Measurements from ENCODE around the gene EDA.
A peak's percentile ranks its signal among the peaks of the same experiment; 100 is the strongest.
"Not testable (repeated sequence)": the region's sequence is repeated elsewhere in the genome, so short reads cannot be mapped to it uniquely, and the experiment has no call there.

Gene EDA

DNA sequence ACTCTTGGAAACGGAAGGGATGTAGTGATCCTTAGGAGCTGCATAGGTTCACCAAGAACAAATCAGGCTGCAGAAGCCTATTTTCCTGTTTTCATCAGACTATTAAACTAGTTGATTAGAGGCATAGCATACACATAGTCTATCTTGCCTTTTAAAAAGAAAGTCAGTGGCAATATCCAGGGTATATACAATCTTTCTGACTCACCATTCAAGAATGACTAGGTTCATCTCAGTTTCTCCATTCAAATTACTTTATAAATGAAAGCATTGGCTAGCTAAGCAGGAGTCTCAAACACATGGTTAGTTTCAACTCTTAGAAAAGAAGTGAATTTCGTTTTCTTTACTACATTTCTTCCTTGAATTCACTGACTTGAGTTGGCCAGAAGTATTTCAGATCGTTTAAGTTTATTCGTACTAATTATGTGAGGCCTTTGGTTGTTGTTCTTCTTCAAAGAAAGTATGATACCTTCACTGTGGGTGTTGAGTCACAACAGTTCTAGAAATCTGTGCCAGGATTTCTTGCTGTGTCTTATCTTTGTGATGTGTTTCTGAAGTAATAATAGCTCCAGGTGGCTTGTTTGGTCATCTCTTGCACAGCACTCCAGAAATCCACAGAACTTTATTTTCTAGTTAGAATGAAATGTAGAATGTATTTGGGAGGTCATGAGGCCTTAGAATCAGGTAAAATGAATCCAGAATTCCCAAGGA is 345.6 kb downstream of the EDA start:
- no peak for DNase-seq

DNA sequence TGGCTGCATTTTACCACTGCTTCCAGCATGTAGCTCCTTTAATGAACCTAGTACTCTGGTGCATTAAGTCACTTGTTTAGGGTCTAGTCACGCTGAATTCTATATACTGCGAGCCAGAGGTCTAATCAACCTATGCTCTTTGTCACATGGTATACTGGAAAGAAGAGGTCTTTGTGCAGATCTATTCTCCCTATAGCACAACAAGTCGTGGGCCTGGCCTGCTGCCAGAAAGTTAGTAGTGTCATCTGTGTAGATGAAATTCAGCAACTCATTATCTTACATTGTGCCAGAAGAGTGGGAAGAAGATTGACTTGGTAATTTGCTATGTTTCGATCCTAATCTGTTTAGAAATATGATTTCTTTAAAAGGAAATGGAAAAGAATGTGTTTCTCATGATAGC is 353.0 kb downstream of the EDA start:
- DNase-seq, result no peak

DNA sequence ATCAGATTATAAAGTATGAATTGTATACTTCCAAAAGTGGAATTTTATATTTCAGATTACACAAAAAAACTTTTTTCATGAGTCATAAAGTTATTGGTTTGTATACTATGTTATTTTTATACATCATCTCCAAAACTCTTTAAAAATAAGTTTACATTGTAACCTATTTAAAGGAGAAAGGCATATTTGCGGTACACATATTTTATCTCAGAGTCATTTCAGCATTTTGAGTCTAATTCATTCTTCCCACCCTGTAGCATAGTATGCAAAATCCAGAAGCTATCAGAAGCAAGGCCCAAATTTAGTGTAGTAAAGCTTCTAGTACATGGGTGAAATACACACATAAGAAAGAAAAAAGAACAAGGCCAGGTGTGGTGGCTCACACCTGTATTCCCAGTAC is 353.5 kb downstream of the EDA start:
- no peak for DNase-seq

DNA sequence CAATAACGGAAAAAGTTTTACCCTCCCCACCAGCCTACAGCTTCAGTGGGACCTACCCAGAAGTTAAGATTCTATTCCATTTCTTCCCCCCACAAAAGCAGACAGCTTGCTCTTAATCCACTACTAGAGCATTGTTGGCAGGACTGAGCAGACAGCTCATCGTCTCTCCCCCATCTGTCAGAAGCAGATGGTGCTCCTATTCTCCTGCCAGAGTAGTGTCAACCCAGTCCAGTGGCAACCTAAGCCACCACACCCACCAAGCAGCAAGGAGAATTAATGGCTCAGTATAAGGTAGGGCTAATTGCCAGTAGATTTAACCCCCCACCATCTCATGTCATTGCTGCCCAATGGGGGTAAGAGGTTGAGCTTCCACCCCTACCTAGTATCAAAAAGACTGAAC is 371.8 kb downstream of the EDA start:
- DNase-seq, result peak; percentile 31

DNA sequence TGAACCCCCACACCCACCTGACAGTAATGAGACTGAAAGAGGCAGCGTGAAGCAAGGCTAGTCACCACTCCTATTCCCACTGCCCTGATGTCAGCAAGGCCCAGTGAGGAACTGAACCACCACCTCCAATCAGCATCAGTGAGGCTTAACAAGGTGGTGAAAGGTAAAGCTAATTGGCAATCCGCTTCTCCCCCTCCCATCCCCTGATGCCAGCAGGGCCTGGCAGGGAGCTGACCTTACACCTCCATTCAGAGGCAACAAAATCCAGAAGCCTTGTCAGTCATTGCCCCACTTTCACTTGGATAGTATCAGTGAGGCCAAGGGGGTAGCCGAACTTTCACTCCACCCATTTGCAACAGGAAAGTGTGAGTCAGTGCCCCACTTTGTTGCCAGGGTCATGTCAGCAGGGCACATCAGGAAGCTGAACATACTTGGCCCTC is 373.1 kb downstream of the EDA start:
- DNase-seq, result no peak

DNA sequence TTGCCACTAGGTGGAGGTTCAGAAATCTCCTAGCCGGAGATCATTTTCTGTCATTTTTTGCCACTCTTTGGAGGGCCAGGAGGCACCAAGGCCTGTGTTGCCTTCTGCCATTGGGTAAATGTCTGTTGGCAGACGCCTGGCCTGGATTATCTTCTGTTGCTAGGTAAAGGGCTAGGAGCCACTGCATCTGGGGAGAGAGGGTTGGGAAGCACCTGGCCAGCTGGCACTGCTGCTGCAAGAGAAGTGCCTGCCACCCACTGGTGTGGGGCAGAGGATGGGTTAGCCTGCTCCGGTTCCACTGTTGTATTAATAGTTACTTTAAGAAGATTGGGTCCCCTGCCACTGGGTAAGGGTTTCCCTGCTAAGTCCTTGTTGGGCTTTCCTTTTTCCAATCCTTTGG is 375.8 kb downstream of the EDA start:
- no peak for DNase-seq

DNA sequence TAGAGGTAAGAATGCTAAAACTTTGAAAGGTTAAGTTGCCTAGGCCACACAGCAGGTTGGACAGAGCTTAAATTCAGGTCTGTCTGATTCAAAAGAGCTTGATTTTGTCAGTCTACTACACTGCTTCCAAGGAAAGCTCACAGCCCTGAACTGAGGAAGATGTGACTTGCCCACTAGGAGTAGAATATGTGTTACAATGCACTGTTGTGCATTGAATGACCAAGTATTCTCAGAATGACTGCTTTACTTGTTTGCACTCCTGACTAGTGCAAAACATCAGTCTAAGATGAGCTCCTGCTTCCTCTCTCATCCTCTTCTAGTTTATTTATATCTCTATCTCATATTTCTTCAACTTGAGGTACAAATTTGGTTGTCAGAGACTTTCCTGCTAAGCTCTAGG is 377.6 kb downstream of the EDA start:
- no peak for DNase-seq

DNA sequence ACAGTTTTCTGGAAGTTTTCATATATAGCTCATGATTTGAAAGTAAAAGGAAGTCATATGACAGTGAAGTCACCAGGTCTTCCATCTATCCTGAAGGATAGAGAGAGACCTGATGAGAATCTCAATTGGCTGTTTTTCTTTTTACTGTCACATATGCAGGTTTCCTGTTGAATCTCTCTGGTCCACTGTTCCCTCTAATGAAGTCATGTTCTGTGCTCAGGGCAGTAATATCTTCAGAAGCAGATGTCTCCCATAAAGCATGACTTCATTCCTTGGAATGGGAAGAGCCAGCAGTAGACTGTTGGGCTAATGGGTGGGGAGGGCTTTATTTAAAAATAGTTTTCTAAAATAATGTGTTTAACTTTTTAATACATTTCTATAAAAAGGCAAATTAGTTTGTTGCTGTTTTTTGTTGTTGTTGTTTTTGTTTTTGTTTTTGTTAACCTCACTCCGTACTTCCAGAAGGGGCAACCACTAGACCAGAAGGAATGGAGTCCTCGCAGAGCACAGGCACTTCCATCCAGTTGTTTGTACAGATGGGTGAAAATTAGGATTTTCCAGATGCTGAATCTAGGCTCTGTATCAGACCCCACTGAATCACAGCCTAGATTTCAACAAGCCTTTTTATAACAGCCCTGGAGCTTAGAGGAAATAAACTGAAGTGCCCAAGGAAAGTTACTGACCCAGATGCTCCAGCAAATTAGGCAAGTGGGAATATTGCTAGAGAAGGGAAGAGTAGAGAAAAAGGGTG is 379.6 kb downstream of the EDA start:
- no peak for DNase-seq

DNA sequence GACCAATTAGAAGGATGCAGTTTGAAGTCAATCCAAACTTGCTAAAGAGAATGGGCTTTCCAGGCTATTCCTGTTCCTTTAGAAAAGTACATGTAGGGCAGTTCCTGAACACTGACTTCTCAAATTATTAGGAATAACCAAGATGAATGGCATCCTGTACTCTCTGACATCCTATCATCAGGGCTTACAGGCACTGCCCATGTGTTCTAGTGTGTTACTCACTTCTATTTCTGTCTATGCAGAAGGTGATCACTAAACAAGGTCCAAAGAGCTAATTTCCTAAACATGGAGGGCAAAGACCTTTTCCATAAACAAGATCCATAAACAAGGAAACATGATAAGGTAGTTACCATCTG is 380.2 kb downstream of the EDA start:
- DNase-seq, result no peak

DNA sequence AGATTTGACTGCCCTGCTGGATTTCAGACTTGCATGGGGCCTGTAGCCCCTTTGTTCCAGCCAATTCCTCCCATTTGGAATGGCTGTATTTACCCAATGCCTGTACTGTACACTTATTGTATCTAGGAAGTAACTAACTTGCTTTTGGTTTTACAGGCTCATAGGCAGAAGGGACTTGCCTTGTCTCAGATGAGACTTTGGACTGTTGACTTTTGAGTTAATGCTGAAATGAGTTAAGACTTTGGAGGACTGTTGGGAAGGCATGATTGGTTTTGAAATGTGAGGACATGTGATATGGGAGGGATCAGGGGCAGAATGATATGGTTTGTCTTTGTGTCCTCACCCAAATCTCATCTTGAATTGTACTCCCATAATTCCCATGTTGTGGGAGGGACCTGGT is 382.4 kb downstream of the EDA start:
- not testable (repeated sequence) for DNase-seq

DNA sequence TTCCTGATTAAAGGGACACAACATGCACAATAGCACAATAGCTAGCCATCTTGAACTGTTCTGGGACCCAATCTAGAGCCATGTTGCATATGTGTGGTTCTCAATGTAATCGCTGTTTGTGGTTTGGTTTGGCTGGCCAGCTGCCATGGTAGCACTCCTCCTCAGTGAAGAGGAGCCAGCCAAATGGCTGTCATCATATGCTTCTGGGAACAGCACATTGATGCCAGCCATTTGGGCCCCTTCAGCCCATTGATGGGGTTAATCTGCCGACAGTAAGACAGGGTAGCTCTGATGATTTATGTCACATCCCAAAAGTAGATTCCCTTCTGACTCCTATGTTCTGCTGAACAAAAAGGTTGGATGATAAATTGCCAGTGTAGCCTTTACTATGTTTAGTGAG is 385.4 kb downstream of the EDA start:
- no peak for DNase-seq

DNA sequence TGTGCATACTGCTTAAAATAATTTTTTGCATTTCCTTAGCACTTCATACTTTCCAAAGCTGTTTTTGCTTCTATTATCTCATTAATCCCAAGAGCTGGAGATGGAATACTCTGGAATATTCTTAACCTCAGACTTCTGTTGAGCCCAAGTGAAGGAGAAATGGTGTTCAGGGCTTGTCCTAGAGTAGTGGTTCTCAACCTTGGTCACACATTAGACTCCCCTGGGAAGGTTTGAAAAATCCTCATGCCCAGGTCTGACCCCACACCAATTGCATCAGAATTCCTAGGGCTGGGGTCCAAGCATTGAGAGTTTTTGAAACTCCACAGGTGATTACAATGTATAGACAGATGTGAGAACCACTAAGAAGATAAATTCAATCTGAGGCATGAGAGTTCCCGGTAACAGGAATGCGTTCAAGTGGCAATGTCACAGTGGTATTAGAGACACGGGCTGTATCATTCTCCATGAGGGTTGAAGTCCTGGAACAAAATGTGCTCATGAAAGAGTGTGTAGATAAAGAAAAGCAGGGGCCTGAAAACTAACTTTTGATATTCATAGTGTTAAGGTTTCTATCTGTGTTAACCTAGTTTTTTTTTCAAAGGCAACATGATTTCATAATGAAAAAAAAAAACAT is 385.9 kb downstream of the EDA start:
- DNase-seq, result no peak

DNA sequence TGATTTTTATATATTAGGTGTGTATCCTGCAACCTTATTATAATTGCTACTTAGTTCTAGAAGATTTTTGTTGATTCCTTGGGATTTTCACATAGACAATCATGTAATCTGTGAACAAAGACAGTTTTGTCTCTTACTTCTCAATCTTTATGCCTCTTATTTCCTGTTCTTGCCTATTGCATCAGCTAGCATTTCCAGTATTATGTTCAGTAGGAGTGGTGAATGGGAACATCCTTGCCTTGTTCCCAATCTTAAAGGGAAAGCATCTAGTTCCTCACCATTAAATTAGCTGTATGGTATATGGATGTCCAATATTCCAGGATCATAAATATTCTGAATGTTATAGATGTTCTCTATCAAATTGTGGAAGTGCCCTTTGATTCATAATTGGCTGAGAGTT is 392.0 kb downstream of the EDA start:
- no peak for DNase-seq

DNA sequence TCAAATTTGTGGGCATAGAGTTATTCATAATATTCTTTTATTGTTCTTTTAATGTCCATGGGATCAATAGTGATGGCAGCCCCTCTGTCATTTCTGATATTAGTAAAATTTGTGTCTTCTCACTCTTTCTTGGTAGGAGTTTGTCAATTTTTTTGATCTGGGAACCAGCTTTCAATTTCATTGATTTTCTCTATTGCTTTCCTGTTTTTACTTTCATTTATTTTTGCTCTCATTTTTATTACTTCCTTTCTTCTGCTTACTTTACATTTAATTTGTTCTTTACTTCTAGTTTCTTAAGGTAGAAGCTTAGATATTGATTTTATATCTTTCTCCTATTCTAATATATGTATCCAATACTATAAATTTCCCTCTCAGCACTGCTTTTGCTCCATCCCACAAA is 393.1 kb downstream of the EDA start:
- DNase-seq, result no peak

DNA sequence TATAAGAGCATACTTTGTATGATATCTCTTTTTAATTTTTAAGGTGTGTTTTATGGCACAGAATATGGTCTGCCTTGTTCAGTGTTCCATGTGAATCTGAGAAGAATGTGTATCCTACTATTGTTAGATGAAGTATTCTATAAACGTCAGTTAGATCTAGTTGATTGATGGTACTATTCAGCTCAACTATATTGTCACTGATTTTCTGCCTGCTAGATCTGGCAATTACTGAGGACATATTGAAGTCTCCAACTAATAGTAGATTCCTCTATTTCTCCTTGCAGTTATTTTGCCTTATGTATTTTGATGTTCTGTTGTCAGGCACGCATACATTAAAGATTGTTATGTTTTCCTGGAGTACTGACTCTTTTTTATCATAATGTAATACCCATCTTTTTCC is 394.1 kb downstream of the EDA start:
- no peak for DNase-seq

DNA sequence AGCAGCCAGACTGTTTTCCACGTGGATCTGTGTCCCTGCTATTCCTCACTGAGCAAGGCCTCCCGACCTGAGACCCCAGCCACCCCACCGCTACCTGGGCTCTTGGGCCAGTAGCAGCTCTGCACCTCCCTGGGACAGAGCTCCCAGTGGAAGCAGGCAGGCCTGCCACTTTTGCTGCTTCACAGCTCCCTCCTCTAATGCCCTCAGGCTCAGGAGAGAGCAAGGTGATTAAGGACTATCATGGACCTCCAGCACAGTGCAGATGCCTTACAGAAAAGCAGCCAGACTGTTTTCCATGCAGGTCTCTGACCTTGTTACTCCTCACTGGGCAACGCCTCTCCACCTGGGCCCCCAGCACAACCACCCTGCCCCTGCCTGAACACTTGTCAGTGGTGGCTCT is 396.8 kb downstream of the EDA start:
- DNase-seq, result no peak

DNA sequence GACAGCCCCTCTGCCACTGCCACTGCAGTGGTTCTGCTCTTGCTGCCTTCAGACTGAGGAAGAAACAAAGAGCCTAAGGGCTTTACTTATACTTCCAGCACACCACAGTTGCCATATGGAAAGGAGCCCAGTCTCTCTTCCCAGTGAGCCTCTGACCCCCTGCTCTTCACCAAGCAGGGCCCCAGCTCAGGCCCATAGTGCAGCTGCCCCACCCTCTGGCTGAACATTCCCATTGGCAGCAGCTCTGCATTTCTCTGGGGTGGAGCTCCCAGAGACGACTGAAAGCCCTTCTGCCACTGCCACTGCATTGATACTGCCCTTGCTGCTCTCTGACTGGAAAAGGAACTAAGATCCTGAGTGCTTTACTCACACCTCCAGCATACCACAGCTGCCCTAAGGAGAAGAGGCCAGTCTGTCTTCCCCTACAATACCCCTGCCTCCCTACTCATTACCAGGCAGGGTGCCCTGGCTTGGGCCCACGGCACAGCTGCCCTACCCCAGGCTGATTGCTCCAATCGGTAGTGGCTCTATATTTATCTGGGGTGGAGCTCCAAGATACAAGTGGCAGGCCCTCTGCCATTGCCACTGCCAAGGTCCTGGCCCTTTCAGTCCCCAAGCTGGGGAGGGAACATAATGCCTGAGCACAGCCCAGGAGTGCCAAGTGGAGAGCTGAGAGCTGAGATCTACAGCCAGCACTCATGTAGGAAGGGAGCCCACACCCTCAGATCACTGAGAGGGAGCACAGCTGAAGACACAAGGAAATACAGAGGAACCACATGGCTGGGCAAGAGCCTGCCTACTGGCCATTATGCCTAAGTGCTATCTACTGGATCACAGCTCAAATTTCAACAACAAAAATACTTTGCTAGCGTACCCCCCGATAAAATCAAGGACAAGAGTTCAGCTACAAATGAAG is 397.8 kb downstream of the EDA start:
- peak; percentile 43 for DNase-seq

DNA sequence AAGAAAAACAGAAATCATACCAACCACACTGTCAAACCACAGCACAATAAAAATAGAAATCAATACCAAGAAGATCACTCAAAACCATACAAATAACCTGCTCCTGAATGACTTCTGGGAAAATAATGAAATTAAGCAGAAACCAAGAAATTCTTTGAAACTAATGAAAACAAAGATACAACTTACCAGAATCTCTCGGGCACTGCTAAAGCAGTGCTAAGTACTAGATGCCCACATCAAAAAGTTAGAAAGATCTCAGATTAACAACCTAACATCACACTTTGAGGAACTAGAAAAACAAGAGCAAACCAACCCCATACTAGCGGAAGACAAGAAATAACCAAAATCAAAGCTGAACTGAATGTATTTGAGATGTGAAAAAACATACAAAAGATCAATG is 400.6 kb downstream of the EDA start:
- no peak for DNase-seq

DNA sequence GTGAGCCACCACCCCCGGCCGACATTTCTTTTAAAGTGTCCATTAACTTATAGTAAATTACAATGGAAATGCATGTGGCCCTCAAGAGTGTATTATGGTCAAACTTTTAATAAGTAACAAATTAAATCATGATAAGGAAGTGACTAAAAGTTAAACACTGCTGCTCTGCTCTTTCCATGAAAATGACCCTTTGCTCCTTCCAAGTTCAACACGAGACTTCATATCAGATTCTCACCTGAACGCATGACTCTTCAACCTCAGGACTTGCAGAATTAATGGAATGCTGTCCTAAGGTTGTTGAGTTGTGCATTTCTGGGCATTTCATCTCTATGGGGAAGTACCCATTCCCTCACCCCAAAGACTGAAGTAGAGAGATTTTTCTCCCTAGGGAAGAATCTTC is 406.7 kb downstream of the EDA start:
- DNase-seq, result no peak

DNA sequence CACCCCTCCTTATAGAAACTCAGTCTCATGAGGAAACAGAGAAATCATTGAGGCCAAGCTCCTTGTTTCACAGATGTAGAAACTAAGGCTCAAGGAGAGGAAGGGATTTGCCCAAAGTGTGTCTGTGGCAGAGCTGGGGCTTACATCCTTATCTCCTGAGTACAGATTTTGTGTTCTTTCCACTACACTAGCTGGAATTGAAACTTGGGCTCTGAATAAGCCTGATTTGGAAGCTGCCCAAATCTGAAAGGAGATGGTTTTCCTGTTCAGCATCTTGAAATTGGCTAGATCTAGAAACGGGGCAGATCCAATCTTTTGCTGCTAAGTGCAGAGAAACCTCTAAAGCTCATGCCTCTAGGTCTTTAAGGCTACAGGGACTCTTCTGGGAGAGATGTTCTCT is 409.6 kb downstream of the EDA start:
- no peak for DNase-seq

DNA sequence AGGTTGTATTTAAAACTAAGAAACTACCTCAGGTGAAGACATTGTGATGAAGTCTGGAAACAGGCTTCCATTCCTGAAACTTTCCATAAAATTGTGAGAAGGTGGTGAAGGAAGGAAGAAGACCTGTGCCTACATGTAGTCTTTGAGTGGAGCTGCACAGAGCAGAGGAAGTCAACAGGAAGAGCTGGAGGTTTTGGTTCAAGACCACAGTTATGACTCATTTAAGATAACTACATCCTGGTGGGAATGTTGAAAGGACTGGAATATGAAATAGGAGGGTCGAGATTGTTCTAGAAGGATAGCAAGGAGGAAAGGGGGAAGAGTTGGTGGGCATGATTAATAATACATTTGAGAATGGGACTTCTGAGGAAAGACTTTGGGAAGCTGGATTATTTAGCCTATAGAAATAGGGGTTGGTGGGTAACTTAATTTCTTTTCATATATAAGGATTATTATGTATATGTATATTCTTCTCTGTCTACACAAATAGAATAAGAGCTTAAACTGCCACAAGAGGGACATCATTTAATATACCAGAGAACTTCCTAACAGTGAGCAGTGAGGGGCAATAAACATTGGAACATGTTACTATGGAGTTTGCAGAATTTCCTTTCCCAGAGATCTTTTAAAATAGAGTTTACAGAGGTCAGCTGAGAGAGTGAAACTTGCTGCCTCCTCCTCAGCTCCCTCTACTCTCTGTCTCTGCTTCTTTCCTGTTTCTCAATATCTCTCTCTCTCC is 410.4 kb downstream of the EDA start:
- DNase-seq, result no peak

DNA sequence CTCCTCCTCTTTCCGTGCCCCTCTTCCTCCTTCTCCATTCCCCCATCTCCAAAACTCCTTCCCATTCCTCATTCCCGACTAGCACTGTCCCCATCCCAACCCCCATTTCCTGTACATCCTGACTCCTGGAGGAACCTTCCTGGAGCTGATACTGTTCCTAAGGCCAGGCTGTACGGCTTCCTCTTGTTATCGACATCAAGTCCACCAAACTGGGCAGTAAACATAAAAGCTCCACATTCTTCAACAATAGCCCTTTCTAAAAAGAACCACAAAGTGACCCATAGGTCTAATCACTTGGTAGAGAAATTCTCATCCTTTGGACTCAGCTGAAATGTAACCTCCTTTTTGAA is 410.9 kb downstream of the EDA start:
- DNase-seq, result no peak

DNA sequence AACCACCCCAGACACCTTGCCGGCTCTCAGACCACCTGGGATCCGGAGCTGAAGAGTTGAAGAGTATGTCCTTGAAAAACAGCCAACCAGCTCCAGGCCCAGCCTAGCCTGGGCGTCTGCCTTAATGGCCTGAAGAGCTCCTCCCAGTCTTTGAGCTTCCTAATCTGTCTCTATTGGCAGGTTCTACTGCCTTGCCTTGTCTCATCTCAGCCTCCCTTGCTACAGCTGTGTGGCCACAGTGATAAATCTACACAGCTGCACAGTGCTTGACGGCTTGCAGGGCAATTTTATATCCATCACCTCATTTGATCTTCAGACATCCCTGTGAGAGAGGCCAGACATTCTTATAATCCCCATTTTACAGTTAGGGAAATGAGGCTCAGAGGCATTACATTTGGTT is 413.9 kb downstream of the EDA start:
- DNase-seq, result peak; percentile 45

Data from left hindlimb (tissue), 1 donor.